Psoas muscle (tissue), 8 donors: ENCODE results near the gene UBA52. TPM values are rescaled to one million over a fixed set of nuclear protein-coding genes. Genes with fewer than 3 reads are reported as not detected.

Experiments used
- ATAC-seq, 4 donors: fragments of 200-7000 bp; cut with Tn5 transposase; one replicate each; pipeline ENCODE4 v1.9.1; 2020; ENCODE audit warnings: moderate library complexity in 3 of 4, mild to moderate bottlenecking in 2 of 4
- DNase-seq, 2 donors: peaks; one replicate each; pipeline ENCODE4 v3.0.0-alpha.2; 2020
- H3K27ac ChIP-seq: fragments of 200-600 bp; one replicate; pipeline ENCODE4 v1.8.0; 2022
- H3K27me3 ChIP-seq, 3 donors: fragments of 200-600 bp in 1 of 3; one replicate each; pipeline versions ENCODE4 v1.6.1 to v1.8.0; 2013 to 2022; ENCODE audit warnings: low read length in 2 of 3, mild to moderate bottlenecking in 2 of 3, moderate library complexity in 1 of 3; ENCODE audit not compliant: insufficient read depth in 3 of 3
- H3K36me3 ChIP-seq, 2 donors: fragments of 200-600 bp in 1 of 2; one replicate each; pipeline versions ENCODE4 v1.6.1 to v1.8.0; 2013 to 2022; ENCODE audit warnings: low read depth in 1 of 2, mild to moderate bottlenecking in 1 of 2, moderate library complexity in 1 of 2; ENCODE audit not compliant: insufficient read depth in 1 of 2
- H3K4me1 ChIP-seq: fragments of 200-600 bp; one replicate; pipeline ENCODE4 v1.8.0; 2022
- H3K4me3 ChIP-seq: fragments of 200-600 bp; one replicate; pipeline ENCODE4 v1.8.0; 2022; ENCODE audit warnings: mild to moderate bottlenecking
- H3K9me3 ChIP-seq: fragments of 200-600 bp; one replicate; pipeline ENCODE4 v1.8.0; 2022
- CTCF ChIP-seq: fragments of 200-600 bp; IDR thresholded peaks from one replicate; pipeline ENCODE4 v1.8.0; 2022; ENCODE audit warnings: antibody characterized with exemption
- WGBS, 3 donors: extraction: QIAGEN DNeasy Blood & Tissue Kit; methylation state at CpG; one replicate each; pipeline versions ENCODE4 v1.1.6 to v1.1.7; 2013; 5-methylcytosine and 5-hydroxymethylcytosine counted together
- intact Hi-C, 2 donors: fragments of 100-400 bp; cut with DNase I; formaldehyde crosslinking; loops; one replicate each; pipeline versions ENCODE4 v1.11.0 to v1.14.2; 2022
- polyA plus RNA-seq, 3 donors: library from polyadenylated mRNA; stranded (reverse); fragments of 200-250 nt; gene quantifications; one replicate each; pipeline ENCODE4 v1.2.3, GENCODE V29; 2013
- total RNA-seq, 4 donors: library from RNA; stranded (reverse); fragmentation: NEBNext Ultra II Directional in 2 of 4; extraction: Animal tissue kit (Norgen Biotek cat#: 25700) in 2 of 4; gene quantifications; one replicate each; pipeline versions ENCODE4 v1.2.1 to v1.2.4, GENCODE V29; 2021 to 2023
- donor health status: healthy with polysubstance abuse.
- donor health status: DM: no; HTN: no; CAD: no; lungs with moderate emphysema.
- donor health status: Bipolar disorder and iron deficiency.
- donor health status: healthy.
- donor health status: DM: yes; HTN: yes; CAD: no.
- donor health status: DM: no; HTN: no; CAD: no.
- donor health status: DM: no; HTN: no; CAD: no.
- donor health status: DM: yes; HTN: yes; CAD: no.

Gene UBA52
- total and polyA plus RNA-seq, 7 donors: 877 to 1,553 (median 1,005) TPM

- Histone ChIP-seq H3K36me3 (no peaks in the 10 kb centered on the region), H3K27me3 (peaks cover 0 to 92% (median 50%) of the 10 kb centered on the region in 3 donors), H3K27ac (no peak overlapping the region), H3K4me3 (no peak overlapping the region), H3K9me3 (no peaks in the 10 kb centered on the region), H3K4me1 (peaks cover 21% of the 10 kb centered on the region)
- TF ChIP-seq CTCF: no peak
- intact Hi-C loops: no loop called here
- DNase-seq (no peak), ATAC-seq (no peak)
- 68 to 81% (median 76%) methylated on average over 9 of the region's 9 CpGs for WGBS, 3 donors
Measured at GRCh38 chr19:18608805-18609716, 37.4 kb downstream of the UBA52 start.

GRCh38 chr19:18609717-18610051 lies 38.0 kb downstream of the UBA52 start:
- peaks cover 21% of the 10 kb centered on the region for H3K4me1 ChIP-seq
- no peak for TF ChIP-seq CTCF
- H3K9me3 ChIP-seq: no peaks in the 10 kb centered on the region
- 38 to 56% (median 49%) methylated on average over 2 of the region's 2 CpGs for WGBS, 3 donors
- H3K27ac ChIP-seq: no peak overlapping the region
- no peaks in the 10 kb centered on the region for H3K36me3 ChIP-seq
- DNase-seq (no peak), ATAC-seq (no peak)
- no peak overlapping the region for H3K4me3 ChIP-seq
- intact Hi-C loops: no loop called here
- peaks cover 0 to 92% (median 50%) of the 10 kb centered on the region in 3 donors for H3K27me3 ChIP-seq

GRCh38 chr19:18610245-18610555 lies 38.5 kb downstream of the UBA52 start:
- H3K36me3 ChIP-seq: no peaks in the 10 kb centered on the region
- H3K4me3 ChIP-seq: no peak overlapping the region
- intact Hi-C loops: no loop called here
- H3K4me1 ChIP-seq: peaks cover 21% of the 10 kb centered on the region
- TF ChIP-seq CTCF: no peak
- no peaks in the 10 kb centered on the region for H3K9me3 ChIP-seq
- 49 to 65% (median 53%) methylated on average over 3 of the region's 3 CpGs for WGBS, 3 donors
- ATAC-seq (no peak), DNase-seq (no peak)
- peaks cover 0 to 90% (median 50%) of the 10 kb centered on the region in 3 donors for H3K27me3 ChIP-seq
- H3K27ac ChIP-seq: no peak overlapping the region

- WGBS, 3 donors: 17 to 21% (median 18%) methylated on average over 23 to 45 of the region's 45 CpGs
- TF ChIP-seq CTCF: no peak
- Histone ChIP-seq H3K27ac (no peak overlapping the region), H3K4me1 (peaks cover 21% of the 10 kb centered on the region), H3K9me3 (no peaks in the 10 kb centered on the region), H3K36me3 (no peaks in the 10 kb centered on the region), H3K4me3 (no peak overlapping the region), H3K27me3 (peaks cover 0 to 87% (median 47%) of the 10 kb centered on the region in 3 donors)
- intact Hi-C loops: no loop called here
- ATAC-seq: no peak
- no peak for DNase-seq
Measured at GRCh38 chr19:18610556-18611326, 39.1 kb downstream of the UBA52 start.
